Fibroblast of pulmonary artery (primary cell): ENCODE measurements around the gene BMPR2.
"Not testable (repeated sequence)": the region's sequence is repeated elsewhere in the genome, so short reads cannot be mapped to it uniquely, and the experiment has no call there.

Experiments
- DNase-seq: peaks from one replicate; pipeline ENCODE4 v3.0.0-alpha.2; 2010; ENCODE audit warnings: low read depth
- H3K4me3 ChIP-seq: replicated peaks from 2 replicates; pipeline ENCODE4 v1.5.1; 2011; ENCODE audit warnings: low read depth, mild to moderate bottlenecking, control low read depth, low read length, moderate library complexity
- TF ChIP-seq, protein P1 (sequence below): IDR thresholded peaks from 2 replicates; pipeline ENCODE4 v1.5.1; 2011; ENCODE audit warnings: mild to moderate bottlenecking, control low read depth, low read length, inconsistent platforms; ENCODE audit errors: missing control alignments

The BMPR2 gene

DNA sequence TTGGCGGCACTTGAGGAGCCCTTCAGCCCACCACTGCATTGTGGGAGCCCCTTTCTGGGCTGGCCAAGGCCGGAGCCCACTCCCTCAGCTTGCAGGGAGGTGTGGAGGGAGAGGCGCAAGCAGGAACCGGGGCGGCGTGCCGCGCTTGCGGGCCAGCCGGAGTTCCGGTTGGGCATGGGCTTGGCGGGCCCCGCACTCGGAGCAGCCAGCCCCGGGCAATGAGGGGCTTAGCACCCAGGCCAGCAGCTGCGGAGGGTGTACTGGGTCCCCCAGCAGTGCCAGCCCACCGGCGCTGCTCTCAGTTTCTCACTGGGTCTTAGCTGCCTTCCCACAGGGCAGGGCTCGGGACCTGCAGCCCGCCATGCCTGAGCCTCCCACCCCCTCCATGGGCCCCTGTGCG, 127.1 kb downstream of the BMPR2 start:
- not testable (repeated sequence) for H3K4me3 ChIP-seq

DNA sequence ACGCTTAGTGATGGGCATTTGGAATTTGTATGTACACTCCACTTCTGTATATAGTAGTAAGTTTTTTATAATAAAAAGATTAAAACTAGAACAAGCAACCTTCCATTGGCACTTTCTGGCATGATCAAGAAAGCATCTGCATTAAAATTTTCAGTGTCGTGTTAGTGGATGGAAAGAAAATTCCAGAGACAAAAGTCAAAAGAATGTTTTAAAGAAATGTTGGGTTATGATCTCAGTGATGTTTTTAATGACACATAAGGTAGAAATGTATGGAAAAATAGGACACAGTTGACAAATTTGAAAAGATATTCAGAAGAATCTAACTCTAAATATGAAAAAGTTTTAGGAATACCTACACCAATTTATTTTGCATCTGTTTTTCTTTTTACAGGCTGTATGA, 132.6 kb downstream of the BMPR2 start:
- TF ChIP-seq, protein P1, sequence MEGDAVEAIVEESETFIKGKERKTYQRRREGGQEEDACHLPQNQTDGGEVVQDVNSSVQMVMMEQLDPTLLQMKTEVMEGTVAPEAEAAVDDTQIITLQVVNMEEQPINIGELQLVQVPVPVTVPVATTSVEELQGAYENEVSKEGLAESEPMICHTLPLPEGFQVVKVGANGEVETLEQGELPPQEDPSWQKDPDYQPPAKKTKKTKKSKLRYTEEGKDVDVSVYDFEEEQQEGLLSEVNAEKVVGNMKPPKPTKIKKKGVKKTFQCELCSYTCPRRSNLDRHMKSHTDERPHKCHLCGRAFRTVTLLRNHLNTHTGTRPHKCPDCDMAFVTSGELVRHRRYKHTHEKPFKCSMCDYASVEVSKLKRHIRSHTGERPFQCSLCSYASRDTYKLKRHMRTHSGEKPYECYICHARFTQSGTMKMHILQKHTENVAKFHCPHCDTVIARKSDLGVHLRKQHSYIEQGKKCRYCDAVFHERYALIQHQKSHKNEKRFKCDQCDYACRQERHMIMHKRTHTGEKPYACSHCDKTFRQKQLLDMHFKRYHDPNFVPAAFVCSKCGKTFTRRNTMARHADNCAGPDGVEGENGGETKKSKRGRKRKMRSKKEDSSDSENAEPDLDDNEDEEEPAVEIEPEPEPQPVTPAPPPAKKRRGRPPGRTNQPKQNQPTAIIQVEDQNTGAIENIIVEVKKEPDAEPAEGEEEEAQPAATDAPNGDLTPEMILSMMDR: no peak
- no peak overlapping the region for H3K4me3 ChIP-seq
- DNase-seq: no peak

More for the DNA sequence above, 127.1 kb downstream of the BMPR2 start:
- not testable (repeated sequence) for DNase-seq

DNA sequence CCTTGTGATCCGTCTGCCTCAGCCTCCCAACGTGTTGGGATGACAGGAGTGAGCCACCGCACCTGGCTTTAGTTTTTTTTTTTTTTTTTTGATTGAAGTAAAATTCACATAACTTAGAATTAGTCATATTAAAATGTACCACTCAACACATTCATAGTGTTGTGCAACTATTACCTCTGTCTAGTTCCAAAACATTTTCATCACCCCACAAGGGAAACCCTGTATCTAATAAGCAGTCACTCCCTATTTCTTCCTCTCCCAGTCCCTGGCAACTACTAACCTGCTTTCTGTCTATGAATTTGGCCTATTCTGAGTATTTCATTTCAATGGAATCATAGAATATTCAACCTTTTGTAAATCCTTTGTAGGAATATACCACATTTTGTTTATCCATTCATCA, 134.8 kb downstream of the BMPR2 start:
- H3K4me3 ChIP-seq: no peak overlapping the region
- TF ChIP-seq, protein P1: no peak
- peak; percentile 83 for DNase-seq

- TF ChIP-seq, protein P1: no peak
- H3K4me3 ChIP-seq: no peak overlapping the region
- DNase-seq: no peak
Observed at GRCh38 chr2:202512176-202512575, 136.0 kb downstream of the BMPR2 start.

DNA sequence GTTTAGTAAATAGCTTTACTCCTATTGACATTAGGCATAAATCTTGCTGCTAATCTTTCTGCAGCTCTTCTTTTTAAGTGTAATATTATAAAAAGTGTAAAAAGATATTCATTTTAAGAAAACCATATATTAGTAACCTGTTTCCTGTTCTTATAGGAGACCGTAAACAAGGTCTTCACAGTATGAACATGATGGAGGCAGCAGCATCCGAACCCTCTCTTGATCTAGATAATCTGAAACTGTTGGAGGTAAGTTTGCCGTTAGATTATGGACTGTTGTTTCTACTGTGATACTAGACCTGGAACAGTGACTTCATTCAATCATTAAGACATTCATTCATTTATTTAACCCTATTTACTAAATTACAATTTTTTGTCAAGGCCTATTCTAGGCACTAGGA, 138.6 kb downstream of the BMPR2 start:
- no peak for DNase-seq
- TF ChIP-seq, protein P1: no peak
- no peak overlapping the region for H3K4me3 ChIP-seq

- DNase-seq: no peak
- no peak overlapping the region for H3K4me3 ChIP-seq
- TF ChIP-seq, protein P1: no peak
Observed at GRCh38 chr2:202519453-202519852, 143.3 kb downstream of the BMPR2 start.

DNA sequence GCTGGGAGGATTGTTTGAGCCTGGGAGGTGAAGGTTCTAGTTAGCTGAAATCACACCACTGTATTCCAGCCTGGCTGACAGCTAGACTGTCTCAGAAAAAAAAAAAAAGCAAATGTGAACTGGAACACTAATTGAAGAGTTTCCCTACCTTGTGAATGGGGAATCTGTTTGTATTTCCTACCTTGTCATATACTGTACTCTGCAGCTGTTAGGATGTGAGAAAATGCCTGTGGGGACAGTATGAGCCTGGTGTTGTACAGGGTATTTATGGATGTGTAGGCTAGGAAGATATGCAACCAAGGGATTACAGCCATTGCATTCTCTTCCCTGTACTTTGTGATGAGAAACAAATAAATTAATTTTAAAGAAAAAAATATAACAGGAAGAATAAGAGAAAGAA, 145.3 kb downstream of the BMPR2 start:
- DNase-seq: no peak
- TF ChIP-seq, protein P1: no peak
- no peak overlapping the region for H3K4me3 ChIP-seq

GRCh38 chr2:202529389-202529788, 153.3 kb downstream of the BMPR2 start:
- no peak overlapping the region for H3K4me3 ChIP-seq
- peak; percentile 60 for DNase-seq
- TF ChIP-seq, protein P1: no peak
